ENCODE measurements around the gene AHR.

DNA sequence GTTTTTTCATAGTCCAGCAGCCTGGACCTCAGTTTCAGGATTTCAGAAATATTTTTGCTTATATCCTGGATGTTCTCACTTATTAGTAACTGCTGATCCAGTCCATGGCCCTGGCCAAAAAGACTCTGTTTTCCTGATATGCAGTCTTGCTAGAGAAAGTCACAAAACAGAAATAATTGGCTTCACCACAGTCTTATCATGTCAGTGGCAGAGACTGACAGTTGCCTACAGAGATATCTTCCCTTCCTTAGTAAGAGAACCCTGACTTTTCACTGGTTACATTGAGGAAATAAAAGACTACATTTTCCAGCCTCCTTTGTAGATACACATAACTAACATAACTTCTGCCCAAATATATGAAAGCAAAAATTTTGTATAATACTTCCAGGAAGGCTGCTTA lies 56.6 kb downstream of the AHR start:
- TF ChIP-seq, protein P1, sequence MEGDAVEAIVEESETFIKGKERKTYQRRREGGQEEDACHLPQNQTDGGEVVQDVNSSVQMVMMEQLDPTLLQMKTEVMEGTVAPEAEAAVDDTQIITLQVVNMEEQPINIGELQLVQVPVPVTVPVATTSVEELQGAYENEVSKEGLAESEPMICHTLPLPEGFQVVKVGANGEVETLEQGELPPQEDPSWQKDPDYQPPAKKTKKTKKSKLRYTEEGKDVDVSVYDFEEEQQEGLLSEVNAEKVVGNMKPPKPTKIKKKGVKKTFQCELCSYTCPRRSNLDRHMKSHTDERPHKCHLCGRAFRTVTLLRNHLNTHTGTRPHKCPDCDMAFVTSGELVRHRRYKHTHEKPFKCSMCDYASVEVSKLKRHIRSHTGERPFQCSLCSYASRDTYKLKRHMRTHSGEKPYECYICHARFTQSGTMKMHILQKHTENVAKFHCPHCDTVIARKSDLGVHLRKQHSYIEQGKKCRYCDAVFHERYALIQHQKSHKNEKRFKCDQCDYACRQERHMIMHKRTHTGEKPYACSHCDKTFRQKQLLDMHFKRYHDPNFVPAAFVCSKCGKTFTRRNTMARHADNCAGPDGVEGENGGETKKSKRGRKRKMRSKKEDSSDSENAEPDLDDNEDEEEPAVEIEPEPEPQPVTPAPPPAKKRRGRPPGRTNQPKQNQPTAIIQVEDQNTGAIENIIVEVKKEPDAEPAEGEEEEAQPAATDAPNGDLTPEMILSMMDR (IDR thresholded peaks at IDR 0.05; ENCODE audit: extremely low read depth in 1 of 2, insufficient read depth in 1 of 2, low read depth in 1 of 2, low read length in 2 of 2) = no peak
- TF ChIP-seq JUN (IDR thresholded peaks at IDR 0.05; ENCODE audit: borderline replicate concordance, insufficient read depth, insufficient read length, low read depth) (no peak), POLR2AphosphoS5 (IDR thresholded peaks at IDR 0.05; ENCODE audit: insufficient read depth, low read depth, low read length) (no peak), EZH2 (IDR thresholded peaks at IDR 0.05; ENCODE audit: borderline replicate concordance, low read depth, low read length, severe bottlenecking) (no peak)

All from endothelial cell of umbilical vein (primary cell).